GM20431 (cell line): Measurements from ENCODE around the gene GNRH2.
"Not testable (repeated sequence)": the region's sequence is repeated elsewhere in the genome, so short reads cannot be mapped to it uniquely, and the experiment has no call there.

ENCODE experiments used
- in situ Hi-C: fragments of 300-500 bp; cut with MseI, MboI; formaldehyde crosslinking; loops from one replicate; pipeline ENCODE4 v1.15.0; 2020; ENCODE audit warnings: low sequenced_read_pairs; ENCODE audit not compliant: unreplicated experiment

Gene GNRH2

DNA sequence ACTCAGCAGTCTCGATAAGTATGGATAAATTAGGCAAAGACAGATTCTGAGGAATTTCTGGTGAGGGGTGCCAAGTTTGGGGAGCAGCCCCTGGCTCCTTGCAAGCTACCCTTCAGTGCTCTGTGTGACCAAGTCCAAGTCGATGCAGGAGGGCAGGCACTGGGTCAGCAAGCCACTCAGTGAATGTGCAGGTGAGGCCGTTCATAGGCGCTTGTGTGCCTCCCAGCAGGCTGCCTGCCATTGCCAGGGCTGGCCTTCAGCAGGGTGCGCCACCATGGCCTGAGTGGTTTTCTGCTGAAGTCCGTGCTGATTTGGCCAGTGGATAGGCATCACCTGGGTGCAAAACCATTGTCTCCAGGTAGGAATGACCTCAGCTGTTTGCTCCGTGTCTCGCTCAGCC lies 3.3 kb upstream of the GNRH2 start:
- in situ Hi-C loops: no loop called here

DNA sequence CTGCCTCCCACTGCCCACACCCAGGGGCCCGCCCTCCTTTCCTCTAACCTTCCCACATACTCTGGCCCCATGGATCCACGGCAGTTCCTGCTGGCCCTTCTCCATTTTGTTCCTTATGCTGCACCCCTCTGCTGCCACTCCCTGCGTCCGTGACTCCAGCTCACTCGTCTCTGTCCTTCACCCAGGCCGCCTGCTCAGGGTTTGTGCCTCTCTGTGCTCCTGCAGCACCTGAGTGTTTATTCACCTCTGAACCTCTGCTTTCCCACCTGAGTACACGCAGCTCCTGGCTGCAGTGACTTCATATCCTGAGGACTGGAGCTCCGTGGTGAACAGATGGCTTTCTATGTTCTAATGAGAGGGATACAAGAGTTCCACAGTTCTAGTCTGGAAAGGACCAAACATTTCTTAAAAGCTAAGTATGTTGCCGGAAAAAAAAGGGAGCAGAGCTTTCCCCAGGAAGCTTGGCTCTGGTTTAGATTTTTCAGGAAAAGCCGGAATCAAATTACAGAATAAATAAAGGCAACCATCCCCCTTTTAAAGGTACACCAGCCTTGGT lies 1.5 kb upstream of the GNRH2 start:
- in situ Hi-C loops: no loop called here

DNA sequence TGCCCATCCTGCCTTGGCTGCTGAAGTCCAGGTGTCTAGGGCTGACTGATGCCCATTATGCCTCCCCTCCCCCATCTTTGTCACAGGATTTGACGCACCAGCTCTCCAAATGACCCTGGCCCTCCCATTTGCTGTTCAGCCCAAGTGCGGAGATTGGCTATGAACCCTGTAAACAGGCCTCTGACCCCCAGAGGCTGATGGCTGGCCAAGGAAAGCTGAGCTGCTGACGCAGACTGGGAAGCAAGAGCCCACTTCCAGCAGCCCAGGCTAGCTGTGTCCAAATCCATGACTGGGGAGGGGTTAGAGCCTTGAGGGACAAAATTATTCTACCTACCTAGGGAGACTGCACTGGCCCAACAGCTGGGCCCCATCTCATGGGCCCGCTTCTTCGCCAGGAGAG lies 797 bp upstream of the GNRH2 start:
- in situ Hi-C loops: no loop called here

DNA sequence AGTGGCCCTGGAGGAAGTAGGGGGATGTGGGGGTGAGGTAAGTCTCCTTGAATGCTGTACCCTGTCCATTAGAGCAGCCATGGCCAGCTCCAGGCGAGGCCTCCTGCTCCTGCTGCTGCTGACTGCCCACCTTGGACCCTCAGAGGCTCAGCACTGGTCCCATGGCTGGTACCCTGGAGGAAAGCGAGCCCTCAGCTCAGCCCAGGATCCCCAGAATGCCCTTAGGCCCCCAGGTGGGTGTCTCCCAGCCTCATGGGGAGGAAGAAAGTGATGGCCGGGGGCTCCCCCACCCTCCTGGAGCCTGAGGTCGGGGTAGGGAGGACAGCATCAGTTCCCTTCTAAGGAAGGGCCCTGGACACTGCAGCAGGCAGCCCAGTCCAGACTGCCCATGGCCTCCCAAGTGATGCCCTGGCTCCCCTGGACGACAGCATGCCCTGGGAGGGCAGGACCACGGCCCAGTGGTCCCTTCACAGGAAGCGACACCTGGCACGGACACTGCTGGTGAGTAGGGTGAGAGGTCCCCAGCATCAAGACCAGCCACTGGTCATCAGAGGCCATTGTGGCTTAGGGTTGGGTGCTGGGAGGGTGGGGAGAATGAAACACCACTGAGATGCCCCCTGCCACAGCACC lies 1.0 kb downstream of the GNRH2 start:
- in situ Hi-C loops: no loop called here

DNA sequence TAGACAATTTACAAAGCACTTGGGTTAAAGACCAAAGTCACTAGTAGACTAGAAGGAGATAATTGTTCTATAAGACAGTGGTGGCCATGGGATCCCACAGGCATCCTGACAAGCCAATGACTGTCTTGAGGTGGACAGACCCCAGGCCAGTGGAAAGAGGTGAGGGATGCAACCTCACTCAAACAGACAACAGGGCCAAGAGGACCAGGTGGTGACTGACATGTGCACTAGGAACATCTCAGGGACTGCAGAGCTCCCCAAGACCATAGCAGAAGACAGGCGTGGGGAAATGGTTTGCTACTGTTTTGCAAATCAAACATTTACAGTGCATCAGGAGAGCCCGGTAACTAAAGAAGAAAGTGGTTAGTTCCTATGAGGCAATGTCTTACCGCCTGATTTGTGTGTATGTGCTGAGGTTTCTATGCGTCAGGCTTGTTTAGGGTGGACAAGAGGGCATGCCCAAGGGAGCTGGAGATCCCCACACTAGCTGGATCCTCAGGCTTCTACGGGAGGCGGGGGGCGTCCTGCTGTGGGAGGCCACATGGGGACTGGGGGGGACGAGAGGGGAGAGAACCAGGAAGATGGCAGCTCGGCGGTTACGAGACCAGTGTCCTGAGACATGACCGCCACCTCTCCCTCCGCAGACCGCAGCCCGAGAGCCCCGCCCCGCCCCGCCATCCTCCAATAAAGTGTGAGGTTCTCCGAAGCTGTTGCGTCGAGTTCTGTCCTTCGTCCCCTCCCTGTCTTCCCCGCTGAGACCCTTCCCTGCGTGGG lies 1.8 kb downstream of the GNRH2 start:
- in situ Hi-C loops: no loop called here

DNA sequence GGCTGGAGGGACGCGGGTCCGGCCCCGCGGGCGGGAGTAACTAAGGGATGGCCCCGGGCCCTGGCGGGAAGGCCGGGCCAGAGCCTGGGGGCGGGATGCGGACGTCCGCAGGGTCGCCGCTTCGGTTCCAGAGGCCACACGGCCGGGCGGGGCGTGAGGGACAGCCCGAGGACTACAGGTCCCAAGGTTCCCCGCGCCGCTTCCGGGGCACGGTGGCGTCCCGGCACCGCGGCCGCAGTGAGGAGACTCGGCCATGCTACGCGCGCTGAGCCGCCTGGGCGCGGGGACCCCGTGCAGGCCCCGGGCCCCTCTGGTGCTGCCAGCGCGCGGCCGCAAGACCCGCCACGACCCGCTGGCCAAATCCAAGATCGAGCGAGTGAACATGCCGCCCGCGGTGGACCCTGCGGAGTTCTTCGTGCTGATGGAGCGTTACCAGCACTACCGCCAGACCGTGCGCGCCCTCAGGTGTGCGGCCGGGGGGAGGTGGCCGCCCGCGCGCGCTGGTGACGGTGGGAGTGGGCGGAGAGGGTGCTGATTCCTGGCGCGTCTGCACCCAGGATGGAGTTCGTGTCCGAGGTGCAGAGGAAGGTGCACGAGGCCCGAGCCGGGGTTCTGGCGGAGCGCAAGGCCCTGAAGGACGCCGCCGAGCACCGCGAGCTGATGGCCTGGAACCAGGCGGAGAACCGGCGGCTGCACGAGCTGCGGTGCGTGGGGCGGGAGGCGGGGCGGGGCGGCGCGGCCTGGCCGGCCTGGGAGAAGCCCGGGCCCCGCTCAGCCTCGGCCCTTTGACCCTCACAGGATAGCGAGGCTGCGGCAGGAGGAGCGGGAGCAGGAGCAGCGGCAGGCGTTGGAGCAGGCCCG lies 2.6 kb downstream of the GNRH2 start, which contains the start of gene MRPS26:
TSS of gene MRPS26 (plus strand) at position 237 of the 861 bp plus-strand sequence. CDS start at position 254, 17 bp downstream.
- in situ Hi-C loops: no loop called here

DNA sequence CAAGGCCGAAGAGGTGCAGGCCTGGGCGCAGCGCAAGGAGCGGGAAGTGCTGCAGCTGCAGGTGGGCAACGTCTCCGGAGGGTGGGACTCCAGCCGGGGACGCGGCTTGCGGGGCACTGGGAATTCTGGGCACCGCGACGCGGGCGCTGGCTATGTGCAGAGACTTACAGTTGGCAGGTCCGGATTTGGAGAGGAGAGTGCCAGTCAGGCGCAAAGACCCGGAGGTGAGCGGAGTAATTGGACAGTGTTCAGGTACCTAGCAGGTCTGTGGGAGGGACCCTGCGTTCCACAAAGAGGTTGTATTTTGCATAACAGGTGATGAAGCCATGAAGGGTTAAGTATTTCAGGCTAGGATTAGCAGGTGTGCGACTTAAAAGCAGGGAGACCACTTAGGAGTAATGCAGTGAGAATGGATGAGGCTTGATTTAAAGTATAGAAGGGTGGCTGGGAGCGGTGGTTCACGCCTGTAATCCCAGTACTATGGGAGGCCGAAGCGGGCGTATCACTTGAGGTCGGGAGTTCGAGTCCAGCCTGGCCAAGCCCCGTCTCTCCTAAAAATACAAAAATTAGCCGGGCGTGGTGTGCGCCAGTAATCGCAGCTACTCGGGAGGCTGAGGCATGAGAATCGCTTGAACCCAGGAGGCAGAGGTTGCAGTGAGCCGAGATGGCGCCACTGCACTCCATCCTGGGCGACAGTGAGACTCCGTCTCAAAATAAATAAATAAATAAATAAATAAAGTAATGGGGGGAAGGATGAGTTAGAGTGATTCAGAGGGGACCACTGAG lies 3.4 kb downstream of the GNRH2 start:
- in situ Hi-C loops: no loop called here

DNA sequence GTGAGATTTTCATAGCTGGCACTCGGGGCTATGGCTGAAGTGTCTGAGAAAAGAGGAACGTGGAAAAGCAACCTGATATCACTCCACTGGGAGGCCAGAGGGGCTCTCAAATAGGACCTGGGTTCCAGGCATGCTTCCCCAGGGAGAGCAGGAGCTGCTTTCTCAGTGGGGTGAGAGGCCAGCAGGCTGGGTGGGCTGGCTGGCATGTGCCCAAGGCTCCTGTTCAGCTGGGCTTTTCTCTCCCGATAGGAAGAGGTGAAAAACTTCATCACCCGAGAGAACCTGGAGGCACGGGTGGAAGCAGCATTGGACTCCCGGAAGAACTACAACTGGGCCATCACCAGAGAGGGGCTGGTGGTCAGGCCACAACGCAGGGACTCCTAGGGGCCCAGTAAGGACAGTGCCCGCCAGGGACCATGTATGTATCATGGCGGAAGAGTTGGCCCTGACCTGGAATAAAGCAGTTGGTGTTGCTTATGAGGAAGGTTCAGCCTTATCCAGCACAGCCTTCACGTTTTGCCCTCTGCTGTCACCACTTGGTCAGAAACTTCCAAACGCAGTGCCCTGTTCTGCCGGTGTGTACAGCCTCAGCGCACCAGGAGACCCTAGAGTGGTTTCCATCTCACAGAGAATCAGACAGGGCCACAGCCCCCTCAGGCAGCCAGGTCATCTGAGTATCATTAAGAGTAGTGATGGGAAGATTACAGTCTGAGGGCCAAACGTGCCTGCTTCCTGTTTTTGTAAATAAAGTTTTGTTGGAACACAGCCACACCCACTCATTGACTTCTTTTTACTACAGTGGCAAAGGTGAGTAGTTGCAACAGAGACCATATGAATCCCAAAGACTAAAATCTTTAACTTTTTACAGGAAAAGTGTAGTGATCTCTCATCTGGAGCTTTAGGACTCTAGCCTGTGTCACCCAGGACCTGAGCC lies 4.3 kb downstream of the GNRH2 start:
- in situ Hi-C loops: no loop called here

DNA sequence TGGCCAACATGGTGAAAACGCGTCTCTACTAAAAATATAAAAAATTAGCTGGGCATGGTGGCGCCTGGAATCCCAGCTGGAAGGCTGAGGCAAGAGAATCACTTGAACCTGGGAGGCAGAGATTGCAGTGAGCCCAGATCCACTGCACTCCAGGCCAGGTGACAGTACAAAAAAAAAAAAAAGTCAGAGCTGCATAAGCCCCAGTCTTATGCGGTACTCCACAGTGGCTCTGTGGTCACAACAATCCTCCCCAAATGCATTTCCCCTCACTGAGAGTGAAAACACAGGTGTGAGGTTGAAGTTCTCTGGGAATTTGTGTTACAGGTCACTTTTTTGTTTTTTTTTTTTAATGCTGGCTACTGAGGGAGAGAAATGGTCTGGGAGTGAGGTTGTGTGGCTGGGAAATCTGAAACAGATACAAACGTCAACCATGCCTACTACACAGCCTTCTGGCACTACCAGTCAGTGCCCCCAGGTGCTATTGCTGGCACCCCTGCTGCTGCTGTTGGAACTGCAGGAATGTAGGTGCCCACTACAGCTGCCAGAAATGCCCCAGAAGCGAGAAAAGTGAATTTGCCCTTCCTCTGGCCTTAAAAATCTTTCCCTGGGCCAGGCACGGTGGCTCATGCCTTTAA lies 8.1 kb downstream of the GNRH2 start:
- in situ Hi-C loops: no loop called here

DNA sequence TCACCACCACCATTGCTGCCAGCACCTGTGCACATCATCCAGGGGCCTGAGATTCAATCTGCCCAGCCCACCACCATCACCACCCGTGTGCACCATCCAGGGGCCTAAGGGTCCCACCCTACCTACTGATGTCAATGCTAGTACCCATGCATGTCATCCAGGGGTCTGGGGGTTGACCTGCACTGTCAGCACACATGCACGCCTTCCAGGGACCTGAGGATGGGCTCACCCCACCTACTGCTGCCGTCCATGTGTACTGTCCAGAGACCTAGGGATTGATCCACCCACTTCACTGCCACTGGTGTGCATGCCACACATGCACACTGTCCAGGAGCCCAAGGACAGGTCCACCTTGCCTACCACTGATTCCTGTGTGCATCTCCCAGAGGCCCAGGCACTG lies 16.1 kb downstream of the GNRH2 start:
- in situ Hi-C loops: no loop called here

DNA sequence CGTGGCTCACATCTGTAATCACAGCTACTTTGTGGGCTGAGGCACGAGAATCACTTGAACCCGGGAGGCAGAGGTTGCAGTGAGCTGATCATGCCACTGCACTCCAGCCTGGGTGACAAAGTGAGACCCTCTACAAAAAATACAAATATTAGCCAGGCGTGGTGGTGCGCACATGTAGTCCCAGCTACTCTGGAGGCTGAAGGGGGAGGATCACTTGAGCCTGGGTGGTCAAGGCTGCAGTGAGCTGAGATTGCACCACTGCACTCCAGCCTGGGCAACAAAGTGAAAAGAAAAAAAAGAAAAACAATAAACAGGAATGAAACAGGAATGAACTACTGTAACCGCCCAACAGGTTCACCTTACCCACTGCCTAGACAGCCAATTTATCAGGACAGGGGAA lies 20.7 kb downstream of the GNRH2 start:
- in situ Hi-C loops: not testable (repeated sequence)

DNA sequence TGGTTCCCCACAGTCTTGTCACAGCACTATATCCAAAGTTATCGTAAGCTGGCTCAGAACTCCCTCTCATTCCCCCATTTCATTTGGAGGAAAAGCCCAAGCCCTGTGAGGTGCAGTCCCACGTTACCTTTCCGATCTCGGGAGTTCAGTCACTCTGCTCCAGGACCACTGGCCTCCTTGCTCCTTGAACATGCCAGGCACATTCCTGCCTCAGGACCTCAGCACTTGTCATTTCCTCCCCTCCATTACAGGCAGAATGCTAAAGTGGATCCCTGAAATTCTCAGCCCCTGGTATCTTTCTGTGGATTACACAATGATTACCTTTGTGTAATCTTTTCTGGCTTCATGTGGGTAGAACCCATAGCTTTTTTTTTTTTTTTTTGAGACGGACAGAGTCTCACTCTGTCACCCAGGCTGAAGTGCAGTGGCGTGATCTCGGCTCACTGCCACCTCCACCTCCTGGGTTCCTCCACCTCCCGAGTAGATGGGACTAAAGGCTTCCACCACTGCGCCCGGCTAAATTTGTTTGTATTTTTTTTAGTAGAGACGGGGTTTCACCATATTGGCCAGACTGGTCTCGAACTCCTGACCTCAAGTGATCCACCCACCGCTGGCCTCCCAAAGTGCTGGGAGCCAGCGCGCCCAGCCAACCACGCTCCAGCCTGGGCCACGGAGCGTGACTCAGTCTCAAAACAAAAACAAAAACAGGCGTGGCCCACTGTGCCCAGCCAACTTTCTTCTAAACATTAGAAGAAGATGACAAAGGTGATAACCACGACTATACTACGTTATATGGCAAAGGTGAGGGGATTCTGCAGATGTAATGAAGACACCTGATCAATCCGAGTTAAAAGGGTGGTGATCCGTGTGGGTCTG lies 24.0 kb downstream of the GNRH2 start:
- in situ Hi-C loops: no loop called here

DNA sequence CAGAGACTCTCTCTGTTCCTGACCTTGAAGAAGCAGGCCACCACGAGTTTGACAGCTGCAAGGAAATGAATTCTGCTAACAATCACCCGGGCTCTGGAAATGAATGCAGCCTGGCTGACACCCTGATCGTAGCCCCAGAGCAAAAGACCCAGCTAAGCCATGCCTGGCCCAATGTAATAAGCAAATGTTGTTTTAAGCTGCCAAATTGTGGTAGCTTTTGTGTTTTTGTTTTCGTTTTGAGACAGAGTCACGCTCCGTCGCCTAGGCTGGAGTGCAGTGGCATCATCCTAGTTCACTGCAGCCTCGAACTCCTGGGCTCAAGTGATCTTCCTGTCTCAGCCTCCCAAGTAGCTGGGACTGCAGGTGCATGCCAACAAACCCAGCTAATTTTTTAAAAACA lies 24.7 kb downstream of the GNRH2 start:
- in situ Hi-C loops: no loop called here

DNA sequence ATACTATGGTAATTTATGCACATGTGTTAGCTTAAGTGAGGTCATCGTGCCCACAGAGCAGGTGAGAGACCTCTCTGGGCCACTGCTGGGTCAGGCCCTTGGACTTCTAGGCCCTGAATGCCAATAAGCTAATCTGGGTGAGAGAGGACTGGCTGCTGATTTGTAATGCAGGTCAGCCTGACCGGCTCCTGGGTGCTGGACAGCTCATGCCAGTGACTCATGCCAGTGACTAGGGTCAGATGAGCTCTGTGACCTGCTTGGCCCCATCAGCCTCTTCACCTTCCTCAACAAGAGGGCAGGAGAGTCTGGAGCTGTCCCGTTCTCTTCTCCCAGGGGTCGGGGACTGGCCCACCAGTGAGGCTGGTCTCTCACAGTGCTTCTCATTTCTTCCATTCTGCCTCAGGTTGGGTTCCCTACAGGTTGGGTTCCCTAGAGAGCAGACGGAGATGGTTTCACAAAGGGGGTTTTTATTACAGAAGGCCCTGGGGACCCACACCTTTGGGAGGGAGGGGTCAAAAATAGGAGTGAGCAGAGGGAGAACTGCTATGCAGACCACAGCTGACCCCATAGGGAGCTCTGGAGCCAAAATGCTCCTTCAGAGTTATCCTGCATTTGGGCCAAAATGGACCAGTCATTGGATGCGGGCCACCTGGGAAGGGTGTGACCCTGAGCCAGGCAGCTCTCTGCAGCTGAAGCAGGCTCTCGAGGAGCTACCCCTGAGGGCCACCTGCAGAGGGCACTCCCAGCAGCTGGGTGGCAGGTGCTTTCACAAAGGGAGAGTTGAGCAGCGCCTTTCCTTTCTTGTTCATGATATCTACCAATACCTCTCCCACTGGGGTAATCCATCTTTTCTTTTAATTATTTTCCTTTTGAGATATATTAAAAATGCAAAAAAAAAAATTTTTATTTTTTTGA lies 25.8 kb downstream of the GNRH2 start:
- in situ Hi-C loops: no loop called here

DNA sequence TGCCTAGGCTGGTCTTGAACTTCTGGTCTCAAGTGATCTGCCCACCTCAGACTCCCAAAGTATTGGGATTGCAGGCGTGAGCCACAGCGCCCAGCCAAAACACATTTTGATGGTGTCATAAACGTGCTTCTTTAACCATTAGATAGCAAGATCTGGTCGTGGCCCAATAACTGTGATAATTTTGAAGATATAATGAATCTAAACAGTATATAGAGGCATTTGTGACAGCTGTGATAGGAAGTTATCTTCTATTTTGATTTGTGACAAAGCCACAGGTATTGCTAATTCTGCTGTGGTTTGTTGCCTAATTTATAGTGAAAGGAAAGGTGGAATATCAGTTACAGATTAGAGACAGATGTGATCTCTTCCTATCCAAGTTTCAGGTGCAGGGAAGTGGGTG lies 27.3 kb downstream of the GNRH2 start:
- in situ Hi-C loops: no loop called here

DNA sequence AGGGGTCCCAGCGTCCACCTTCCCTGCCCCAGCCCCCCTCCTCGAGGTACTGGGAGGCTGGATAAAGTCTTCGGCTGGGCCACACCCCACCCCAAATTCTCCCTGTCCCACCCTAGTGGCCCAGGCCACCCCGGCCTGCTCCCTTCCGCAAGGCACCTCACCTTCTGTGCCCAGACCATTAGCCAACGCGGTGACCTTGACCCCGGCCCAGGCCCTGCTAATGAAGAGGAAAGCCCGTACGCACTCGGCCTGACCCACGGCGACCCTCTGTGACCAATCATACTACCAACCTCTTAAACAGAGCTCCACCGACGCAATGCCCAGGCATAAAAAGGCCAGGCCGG lies 27.8 kb downstream of the GNRH2 start:
- in situ Hi-C loops: no loop called here
